Esophagus squamous epithelium (tissue), 4 donors: ENCODE data around the gene SMPD3.

Source experiments
- CTCF ChIP-seq, 6 experiments: fragments of 450-650 bp in 4 of 6; fragments of 200-600 bp in 2 of 6; sonication (generic) in 2 of 6; IDR thresholded peaks; one replicate each; pipeline ENCODE4 v1.5.1; 2016 to 2019; ENCODE audit warnings: antibody characterized with exemption in 6 of 6, mild to moderate bottlenecking in 4 of 6, moderate library complexity in 4 of 6
- POLR2A ChIP-seq, 4 donors: fragments of 450-650 bp; IDR thresholded peaks; one replicate each; pipeline ENCODE4 v1.6.1; 2017; ENCODE audit warnings: antibody characterized with exemption in 4 of 4, mild to moderate bottlenecking in 4 of 4, moderate library complexity in 3 of 4

GRCh38 chr16:68389006-68389405, 59.3 kb downstream of the SMPD3 start:
- TF ChIP-seq CTCF (IDR thresholded peaks at IDR 0.05) (no peak), POLR2A (IDR thresholded peaks at IDR 0.05) (no peak)
